ENCODE measurements around the gene NOLC1. TPM values are rescaled to one million over a fixed set of nuclear protein-coding genes. Genes with fewer than 3 reads are reported as not detected.
A peak's percentile ranks its signal among the peaks of the same experiment; 100 is the strongest.

The NOLC1 gene
- total and polyA plus RNA-seq, 2 of the 13 experiments (the other 11 are each of a cell fraction or from before 2014, with no cell fraction given): 50.6 to 81.0 TPM

DNA sequence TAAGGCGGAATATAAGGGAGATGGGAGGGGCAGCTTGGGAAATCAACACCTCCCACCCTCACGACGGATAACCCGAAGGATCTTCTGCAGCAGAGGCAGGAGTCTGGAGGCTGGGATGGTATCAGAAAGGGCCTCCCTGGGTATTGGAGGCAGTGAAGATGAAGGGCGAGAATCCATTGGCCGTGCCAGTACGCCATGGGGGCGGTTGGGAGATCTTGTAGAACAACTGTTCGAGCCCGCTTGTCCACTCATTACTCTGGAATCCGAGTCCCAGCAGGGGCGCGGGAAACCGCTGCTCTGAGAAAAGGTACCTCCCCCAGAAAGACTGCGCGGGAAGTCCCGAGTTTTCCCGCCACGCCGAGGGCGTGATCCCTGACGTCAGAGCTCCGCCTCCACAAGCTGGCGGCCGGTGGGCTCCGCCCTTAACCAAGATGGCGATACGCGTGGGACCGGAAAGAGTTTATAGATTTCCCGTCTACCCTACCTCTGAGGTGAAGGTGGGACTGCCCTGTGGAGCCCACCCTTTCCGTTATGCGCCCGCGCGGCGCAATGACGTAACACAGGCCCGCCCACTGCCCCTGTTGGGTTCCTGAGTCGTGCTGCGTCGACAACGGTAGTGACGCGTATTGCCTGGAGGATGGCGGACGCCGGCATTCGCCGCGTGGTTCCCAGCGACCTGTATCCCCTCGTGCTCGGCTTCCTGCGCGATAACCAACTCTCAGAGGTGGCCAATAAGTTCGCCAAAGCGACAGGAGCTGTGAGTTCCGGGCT lies at the start of gene NOLC1 (continued):
- TF ChIP-seq, protein P1, sequence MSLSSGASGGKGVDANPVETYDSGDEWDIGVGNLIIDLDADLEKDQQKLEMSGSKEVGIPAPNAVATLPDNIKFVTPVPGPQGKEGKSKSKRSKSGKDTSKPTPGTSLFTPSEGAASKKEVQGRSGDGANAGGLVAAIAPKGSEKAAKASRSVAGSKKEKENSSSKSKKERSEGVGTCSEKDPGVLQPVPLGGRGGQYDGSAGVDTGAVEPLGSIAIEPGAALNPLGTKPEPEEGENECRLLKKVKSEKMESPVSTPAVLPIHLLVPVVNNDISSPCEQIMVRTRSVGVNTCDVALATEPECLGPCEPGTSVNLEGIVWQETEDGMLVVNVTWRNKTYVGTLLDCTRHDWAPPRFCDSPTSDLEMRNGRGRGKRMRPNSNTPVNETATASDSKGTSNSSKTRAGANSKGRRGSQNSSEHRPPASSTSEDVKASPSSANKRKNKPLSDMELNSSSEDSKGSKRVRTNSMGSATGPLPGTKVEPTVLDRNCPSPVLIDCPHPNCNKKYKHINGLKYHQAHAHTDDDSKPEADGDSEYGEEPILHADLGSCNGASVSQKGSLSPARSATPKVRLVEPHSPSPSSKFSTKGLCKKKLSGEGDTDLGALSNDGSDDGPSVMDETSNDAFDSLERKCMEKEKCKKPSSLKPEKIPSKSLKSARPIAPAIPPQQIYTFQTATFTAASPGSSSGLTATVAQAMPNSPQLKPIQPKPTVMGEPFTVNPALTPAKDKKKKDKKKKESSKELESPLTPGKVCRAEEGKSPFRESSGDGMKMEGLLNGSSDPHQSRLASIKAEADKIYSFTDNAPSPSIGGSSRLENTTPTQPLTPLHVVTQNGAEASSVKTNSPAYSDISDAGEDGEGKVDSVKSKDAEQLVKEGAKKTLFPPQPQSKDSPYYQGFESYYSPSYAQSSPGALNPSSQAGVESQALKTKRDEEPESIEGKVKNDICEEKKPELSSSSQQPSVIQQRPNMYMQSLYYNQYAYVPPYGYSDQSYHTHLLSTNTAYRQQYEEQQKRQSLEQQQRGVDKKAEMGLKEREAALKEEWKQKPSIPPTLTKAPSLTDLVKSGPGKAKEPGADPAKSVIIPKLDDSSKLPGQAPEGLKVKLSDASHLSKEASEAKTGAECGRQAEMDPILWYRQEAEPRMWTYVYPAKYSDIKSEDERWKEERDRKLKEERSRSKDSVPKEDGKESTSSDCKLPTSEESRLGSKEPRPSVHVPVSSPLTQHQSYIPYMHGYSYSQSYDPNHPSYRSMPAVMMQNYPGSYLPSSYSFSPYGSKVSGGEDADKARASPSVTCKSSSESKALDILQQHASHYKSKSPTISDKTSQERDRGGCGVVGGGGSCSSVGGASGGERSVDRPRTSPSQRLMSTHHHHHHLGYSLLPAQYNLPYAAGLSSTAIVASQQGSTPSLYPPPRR (CRISPR knock-in tag; IDR thresholded peaks at IDR 0.05; ENCODE audit: borderline replicate concordance): no peak; the same call in 1 of the 2 replicates
- TF ChIP-seq ZNF569 (CRISPR knock-in tag; IDR thresholded peaks at IDR 0.05; ENCODE audit: borderline replicate concordance): 0 out of 2 replicates have a peak, but pooled peaks have one; percentile 83
- TF ChIP-seq ZNF724P (CRISPR knock-in tag; IDR thresholded peaks at IDR 0.05; ENCODE audit: borderline replicate concordance): peak; percentile 91
- TF ChIP-seq, protein P2, sequence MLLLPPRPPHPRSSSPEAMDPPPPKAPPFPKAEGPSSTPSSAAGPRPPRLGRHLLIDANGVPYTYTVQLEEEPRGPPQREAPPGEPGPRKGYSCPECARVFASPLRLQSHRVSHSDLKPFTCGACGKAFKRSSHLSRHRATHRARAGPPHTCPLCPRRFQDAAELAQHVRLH (CRISPR knock-in tag; IDR thresholded peaks at IDR 0.05; ENCODE audit: borderline replicate concordance, low read depth): peak; percentile 70
- no peak for TF ChIP-seq ZNF274 (CRISPR knock-in tag; IDR thresholded peaks at IDR 0.05)
- TF ChIP-seq, protein P3, sequence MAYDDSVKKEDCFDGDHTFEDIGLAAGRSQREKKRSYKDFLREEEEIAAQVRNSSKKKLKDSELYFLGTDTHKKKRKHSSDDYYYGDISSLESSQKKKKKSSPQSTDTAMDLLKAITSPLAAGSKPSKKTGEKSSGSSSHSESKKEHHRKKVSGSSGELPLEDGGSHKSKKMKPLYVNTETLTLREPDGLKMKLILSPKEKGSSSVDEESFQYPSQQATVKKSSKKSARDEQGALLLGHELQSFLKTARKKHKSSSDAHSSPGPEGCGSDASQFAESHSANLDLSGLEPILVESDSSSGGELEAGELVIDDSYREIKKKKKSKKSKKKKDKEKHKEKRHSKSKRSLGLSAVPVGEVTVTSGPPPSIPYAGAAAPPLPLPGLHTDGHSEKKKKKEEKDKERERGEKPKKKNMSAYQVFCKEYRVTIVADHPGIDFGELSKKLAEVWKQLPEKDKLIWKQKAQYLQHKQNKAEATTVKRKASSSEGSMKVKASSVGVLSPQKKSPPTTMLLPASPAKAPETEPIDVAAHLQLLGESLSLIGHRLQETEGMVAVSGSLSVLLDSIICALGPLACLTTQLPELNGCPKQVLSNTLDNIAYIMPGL (CRISPR knock-in tag; IDR thresholded peaks at IDR 0.05; ENCODE audit: borderline replicate concordance in 1 of 2, low read depth in 1 of 2): peak; percentile 58 to 66; a peak in 3 of 4 replicates
- no peak for TF ChIP-seq MTA3 (CRISPR knock-in tag; IDR thresholded peaks at IDR 0.05)
- TF ChIP-seq, protein P4, sequence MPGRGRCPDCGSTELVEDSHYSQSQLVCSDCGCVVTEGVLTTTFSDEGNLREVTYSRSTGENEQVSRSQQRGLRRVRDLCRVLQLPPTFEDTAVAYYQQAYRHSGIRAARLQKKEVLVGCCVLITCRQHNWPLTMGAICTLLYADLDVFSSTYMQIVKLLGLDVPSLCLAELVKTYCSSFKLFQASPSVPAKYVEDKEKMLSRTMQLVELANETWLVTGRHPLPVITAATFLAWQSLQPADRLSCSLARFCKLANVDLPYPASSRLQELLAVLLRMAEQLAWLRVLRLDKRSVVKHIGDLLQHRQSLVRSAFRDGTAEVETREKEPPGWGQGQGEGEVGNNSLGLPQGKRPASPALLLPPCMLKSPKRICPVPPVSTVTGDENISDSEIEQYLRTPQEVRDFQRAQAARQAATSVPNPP (CRISPR knock-in tag; IDR thresholded peaks at IDR 0.05): 0 out of 2 replicates have a peak, but pooled peaks have one; percentile 88
- TF ChIP-seq GLI4 (CRISPR knock-in tag; IDR thresholded peaks at IDR 0.05; ENCODE audit: borderline replicate concordance): peak; percentile 94; the same call in 1 of the 2 replicates
- no peak for TF ChIP-seq CENPT (CRISPR knock-in tag; IDR thresholded peaks at IDR 0.05; ENCODE audit: low read depth)
- TF ChIP-seq, protein P5, sequence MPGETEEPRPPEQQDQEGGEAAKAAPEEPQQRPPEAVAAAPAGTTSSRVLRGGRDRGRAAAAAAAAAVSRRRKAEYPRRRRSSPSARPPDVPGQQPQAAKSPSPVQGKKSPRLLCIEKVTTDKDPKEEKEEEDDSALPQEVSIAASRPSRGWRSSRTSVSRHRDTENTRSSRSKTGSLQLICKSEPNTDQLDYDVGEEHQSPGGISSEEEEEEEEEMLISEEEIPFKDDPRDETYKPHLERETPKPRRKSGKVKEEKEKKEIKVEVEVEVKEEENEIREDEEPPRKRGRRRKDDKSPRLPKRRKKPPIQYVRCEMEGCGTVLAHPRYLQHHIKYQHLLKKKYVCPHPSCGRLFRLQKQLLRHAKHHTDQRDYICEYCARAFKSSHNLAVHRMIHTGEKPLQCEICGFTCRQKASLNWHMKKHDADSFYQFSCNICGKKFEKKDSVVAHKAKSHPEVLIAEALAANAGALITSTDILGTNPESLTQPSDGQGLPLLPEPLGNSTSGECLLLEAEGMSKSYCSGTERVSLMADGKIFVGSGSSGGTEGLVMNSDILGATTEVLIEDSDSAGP (CRISPR knock-in tag; IDR thresholded peaks at IDR 0.05; ENCODE audit: borderline replicate concordance): peak; percentile 87
- TF ChIP-seq WIZ (CRISPR knock-in tag; IDR thresholded peaks at IDR 0.05): no peak
- peak; percentile 81 for TF ChIP-seq ARNTL (CRISPR knock-in tag; IDR thresholded peaks at IDR 0.05)
- TF ChIP-seq, protein P6, sequence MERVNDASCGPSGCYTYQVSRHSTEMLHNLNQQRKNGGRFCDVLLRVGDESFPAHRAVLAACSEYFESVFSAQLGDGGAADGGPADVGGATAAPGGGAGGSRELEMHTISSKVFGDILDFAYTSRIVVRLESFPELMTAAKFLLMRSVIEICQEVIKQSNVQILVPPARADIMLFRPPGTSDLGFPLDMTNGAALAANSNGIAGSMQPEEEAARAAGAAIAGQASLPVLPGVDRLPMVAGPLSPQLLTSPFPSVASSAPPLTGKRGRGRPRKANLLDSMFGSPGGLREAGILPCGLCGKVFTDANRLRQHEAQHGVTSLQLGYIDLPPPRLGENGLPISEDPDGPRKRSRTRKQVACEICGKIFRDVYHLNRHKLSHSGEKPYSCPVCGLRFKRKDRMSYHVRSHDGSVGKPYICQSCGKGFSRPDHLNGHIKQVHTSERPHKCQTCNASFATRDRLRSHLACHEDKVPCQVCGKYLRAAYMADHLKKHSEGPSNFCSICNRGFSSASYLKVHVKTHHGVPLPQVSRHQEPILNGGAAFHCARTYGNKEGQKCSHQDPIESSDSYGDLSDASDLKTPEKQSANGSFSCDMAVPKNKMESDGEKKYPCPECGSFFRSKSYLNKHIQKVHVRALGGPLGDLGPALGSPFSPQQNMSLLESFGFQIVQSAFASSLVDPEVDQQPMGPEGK (CRISPR knock-in tag; IDR thresholded peaks at IDR 0.05): peak; percentile 52; the same call in 1 of the 2 replicates

Measured in HepG2 (cell line).